Myocyte (in vitro differentiated cells): Measurements from ENCODE around the gene AURKAIP1. TPM values are rescaled to one million over a fixed set of nuclear protein-coding genes. Genes with fewer than 3 reads are reported as not detected.
"Not testable (repeated sequence)": the region's sequence is repeated elsewhere in the genome, so short reads cannot be mapped to it uniquely, and the experiment has no call there.

Experiments used
- DNase-seq: peaks from one replicate; pipeline ENCODE4 v3.0.0-alpha.2; 2012; ENCODE audit warnings: low read depth
- polyA plus RNA-seq: library from polyadenylated mRNA; unstranded; fragments of >200 nt; gene quantifications from one replicate; pipeline ENCODE4 v1.2.1, GENCODE V29; 2012; ENCODE audit warnings: missing spikeins
- total RNA-seq: library from RNA; depleted of rRNA; stranded (reverse); fragments of >200 nt; gene quantifications from 2 replicates; pipeline ENCODE4 v1.2.3, GENCODE V29; 2014

The AURKAIP1 gene
- 183 and 198 TPM in 2 replicates for total RNA-seq
- 122 TPM for polyA plus RNA-seq

- DNase-seq, result peak; percentile 100
These were observed at the start of gene AURKAIP1 for GRCh38 chr1:1374929-1375662. TSS of gene AURKAIP1 (minus strand) at chr1:1375207. CDS start at chr1:1374756, 451 bp downstream.

- DNase-seq, result no peak
These were observed 49.7 kb upstream of the AURKAIP1 start for GRCh38 chr1:1424707-1425106.

GRCh38 chr1:1423245-1423597 is 48.2 kb upstream of the AURKAIP1 start:
- no peak for DNase-seq

GRCh38 chr1:1422465-1423244 is 47.6 kb upstream of the AURKAIP1 start:
- no peak for DNase-seq

- DNase-seq, result no peak
These were observed 47.0 kb upstream of the AURKAIP1 start for GRCh38 chr1:1421907-1422464.

- no peak for DNase-seq
These were observed 46.3 kb upstream of the AURKAIP1 start, which contains the start of gene ANKRD65 for GRCh38 chr1:1421147-1421906. TSS of gene ANKRD65 (minus strand) at chr1:1421276. CDS start at chr1:1421005, 271 bp downstream.

GRCh38 chr1:1420654-1421141 is 45.7 kb upstream of the AURKAIP1 start:
- no peak for DNase-seq

- no peak for DNase-seq
These were observed 45.0 kb upstream of the AURKAIP1 start for GRCh38 chr1:1419813-1420653.

- no peak for DNase-seq
These were observed 44.4 kb upstream of the AURKAIP1 start for GRCh38 chr1:1419363-1419812.

- no peak for DNase-seq
These were observed 43.7 kb upstream of the AURKAIP1 start for GRCh38 chr1:1418464-1419362.

GRCh38 chr1:1417825-1418463 is 42.9 kb upstream of the AURKAIP1 start:
- not testable (repeated sequence) for DNase-seq

GRCh38 chr1:1417396-1417795 is 42.4 kb upstream of the AURKAIP1 start:
- DNase-seq, result not testable (repeated sequence)

GRCh38 chr1:1415751-1416150 is 40.7 kb upstream of the AURKAIP1 start:
- no peak for DNase-seq

- DNase-seq, result not testable (repeated sequence)
These were observed 37.4 kb upstream of the AURKAIP1 start for GRCh38 chr1:1412311-1412902.

- DNase-seq, result no peak
These were observed 36.6 kb upstream of the AURKAIP1 start for GRCh38 chr1:1411626-1412025.

GRCh38 chr1:1410238-1410637 is 35.2 kb upstream of the AURKAIP1 start:
- not testable (repeated sequence) for DNase-seq

- DNase-seq, result peak; percentile 32
These were observed 32.8 kb upstream of the AURKAIP1 start for GRCh38 chr1:1407636-1408318.
